ENCODE measurements around the gene MMEL1. TPM values are rescaled to one million over a fixed set of nuclear protein-coding genes. Genes with fewer than 3 reads are reported as not detected.
"Not testable (repeated sequence)": the region's sequence is repeated elsewhere in the genome, so short reads cannot be mapped to it uniquely, and the experiment has no call there.

Gene MMEL1
- 1.3 TPM for polyA plus RNA-seq (2013, experiment 1 of 4)
- 0.34 TPM for polyA plus RNA-seq (2013, experiment 2 of 4)
- 1.2 TPM for polyA plus RNA-seq (2013, experiment 3 of 4)
- 1.5 TPM for polyA plus RNA-seq (2013, experiment 4 of 4)

- WGBS, 2 experiments = 74% methylated on average over 15 to 16 of the region's 16 CpGs
These were observed at the start of gene MMEL1 for GRCh38 chr1:2632561-2633361. Gene MMEL1 (minus strand): TSS chr1:2633016. CDS start chr1:2629484, 3,532 bp downstream.

GRCh38 chr1:2676726-2677125 is 43.9 kb upstream of the MMEL1 start:
- not testable (repeated sequence) for H3K4me3 ChIP-seq (ENCODE audit: insufficient read depth, low read depth, low read length); H3K9me3 ChIP-seq (ENCODE audit: control insufficient read depth, low read length); H3K27me3 ChIP-seq (ENCODE audit: control insufficient read depth, insufficient read depth, low read length, poor library complexity, severe bottlenecking); H3K27ac ChIP-seq (ENCODE audit: insufficient read depth, low read depth, low read length, poor library complexity, severe bottlenecking); H3K36me3 ChIP-seq (ENCODE audit: control insufficient read depth, insufficient read depth, low read length); H3K4me1 ChIP-seq (ENCODE audit: control insufficient read depth, insufficient read depth, low read length)
- WGBS, 2 experiments = 20 to 60% methylated on average over 1 to 2 of the region's 10 CpGs

More at GRCh38 chr1:2632561-2633361, at the start of gene MMEL1:
- Histone ChIP-seq H3K4me1 (ENCODE audit: control insufficient read depth, insufficient read depth, low read length) (peaks cover 7% of the 10 kb centered on the region), H3K27me3 (ENCODE audit: control insufficient read depth, insufficient read depth, low read length, poor library complexity, severe bottlenecking) (peaks cover 27% of the 10 kb centered on the region), H3K27ac (ENCODE audit: insufficient read depth, low read depth, low read length, poor library complexity, severe bottlenecking) (no peak within 1 kb of the TSS), H3K36me3 (ENCODE audit: control insufficient read depth, insufficient read depth, low read length) (no peaks in the 10 kb centered on the region), H3K9me3 (ENCODE audit: control insufficient read depth, low read length) (peaks cover 4% of the 10 kb centered on the region), H3K4me3 (ENCODE audit: insufficient read depth, low read depth, low read length) (no peak within 1 kb of the TSS)

- not testable (repeated sequence) for H3K27me3 ChIP-seq (ENCODE audit: control insufficient read depth, insufficient read depth, low read length, poor library complexity, severe bottlenecking); H3K4me3 ChIP-seq (ENCODE audit: insufficient read depth, low read depth, low read length); H3K27ac ChIP-seq (ENCODE audit: insufficient read depth, low read depth, low read length, poor library complexity, severe bottlenecking); H3K36me3 ChIP-seq (ENCODE audit: control insufficient read depth, insufficient read depth, low read length); H3K4me1 ChIP-seq (ENCODE audit: control insufficient read depth, insufficient read depth, low read length); H3K9me3 ChIP-seq (ENCODE audit: control insufficient read depth, low read length)
- WGBS, 2 experiments = 56 to 57% methylated on average over 8 of the region's 11 CpGs
These were observed 38.8 kb upstream of the MMEL1 start for GRCh38 chr1:2671656-2672055.

GRCh38 chr1:2659806-2660205 is 27.0 kb upstream of the MMEL1 start:
- WGBS, 2 experiments = 58 to 65% methylated on average over 3 of the region's 8 CpGs
- not testable (repeated sequence) for H3K27ac ChIP-seq (ENCODE audit: insufficient read depth, low read depth, low read length, poor library complexity, severe bottlenecking); H3K36me3 ChIP-seq (ENCODE audit: control insufficient read depth, insufficient read depth, low read length)

GRCh38 chr1:2657909-2658308 is 25.1 kb upstream of the MMEL1 start:
- H3K9me3 ChIP-seq (ENCODE audit: control insufficient read depth, low read length); H3K4me3 ChIP-seq (ENCODE audit: insufficient read depth, low read depth, low read length); H3K36me3 ChIP-seq (ENCODE audit: control insufficient read depth, insufficient read depth, low read length); H3K27ac ChIP-seq (ENCODE audit: insufficient read depth, low read depth, low read length, poor library complexity, severe bottlenecking); H3K4me1 ChIP-seq (ENCODE audit: control insufficient read depth, insufficient read depth, low read length); H3K27me3 ChIP-seq (ENCODE audit: control insufficient read depth, insufficient read depth, low read length, poor library complexity, severe bottlenecking): not testable (repeated sequence)
- 86 to 90% methylated on average over 6 of the region's 10 CpGs for WGBS, 2 experiments

More at GRCh38 chr1:2659806-2660205, 27.0 kb upstream of the MMEL1 start:
- H3K4me3 ChIP-seq (ENCODE audit: insufficient read depth, low read depth, low read length); H3K9me3 ChIP-seq (ENCODE audit: control insufficient read depth, low read length); H3K27me3 ChIP-seq (ENCODE audit: control insufficient read depth, insufficient read depth, low read length, poor library complexity, severe bottlenecking); H3K4me1 ChIP-seq (ENCODE audit: control insufficient read depth, insufficient read depth, low read length): not testable (repeated sequence)

- H3K27me3 ChIP-seq (ENCODE audit: control insufficient read depth, insufficient read depth, low read length, poor library complexity, severe bottlenecking); H3K27ac ChIP-seq (ENCODE audit: insufficient read depth, low read depth, low read length, poor library complexity, severe bottlenecking); H3K4me1 ChIP-seq (ENCODE audit: control insufficient read depth, insufficient read depth, low read length); H3K4me3 ChIP-seq (ENCODE audit: insufficient read depth, low read depth, low read length); H3K36me3 ChIP-seq (ENCODE audit: control insufficient read depth, insufficient read depth, low read length): not testable (repeated sequence)
- H3K9me3 ChIP-seq (ENCODE audit: control insufficient read depth, low read length) = peaks cover 10% of the 10 kb centered on the region
- 65 to 67% methylated on average over 10 of the region's 12 CpGs for WGBS, 2 experiments
These were observed 24.3 kb upstream of the MMEL1 start for GRCh38 chr1:2657124-2657523.

GRCh38 chr1:2655598-2656434 is 23.0 kb upstream of the MMEL1 start:
- not testable (repeated sequence) for H3K27me3 ChIP-seq (ENCODE audit: control insufficient read depth, insufficient read depth, low read length, poor library complexity, severe bottlenecking); H3K4me1 ChIP-seq (ENCODE audit: control insufficient read depth, insufficient read depth, low read length); H3K36me3 ChIP-seq (ENCODE audit: control insufficient read depth, insufficient read depth, low read length); H3K4me3 ChIP-seq (ENCODE audit: insufficient read depth, low read depth, low read length); H3K27ac ChIP-seq (ENCODE audit: insufficient read depth, low read depth, low read length, poor library complexity, severe bottlenecking)
- peaks cover 10% of the 10 kb centered on the region for H3K9me3 ChIP-seq (ENCODE audit: control insufficient read depth, low read length)
- WGBS, 2 experiments = 53 to 54% methylated on average over 16 of the region's 16 CpGs

- not testable (repeated sequence) for H3K4me3 ChIP-seq (ENCODE audit: insufficient read depth, low read depth, low read length); H3K27me3 ChIP-seq (ENCODE audit: control insufficient read depth, insufficient read depth, low read length, poor library complexity, severe bottlenecking); H3K27ac ChIP-seq (ENCODE audit: insufficient read depth, low read depth, low read length, poor library complexity, severe bottlenecking); H3K36me3 ChIP-seq (ENCODE audit: control insufficient read depth, insufficient read depth, low read length); H3K4me1 ChIP-seq (ENCODE audit: control insufficient read depth, insufficient read depth, low read length)
- peaks cover 10% of the 10 kb centered on the region for H3K9me3 ChIP-seq (ENCODE audit: control insufficient read depth, low read length)
- 51% methylated on average over 14 of the region's 14 CpGs for WGBS, 2 experiments
These were observed 21.7 kb upstream of the MMEL1 start for GRCh38 chr1:2654443-2654948.

- H3K4me1 ChIP-seq (ENCODE audit: control insufficient read depth, insufficient read depth, low read length); H3K36me3 ChIP-seq (ENCODE audit: control insufficient read depth, insufficient read depth, low read length); H3K27ac ChIP-seq (ENCODE audit: insufficient read depth, low read depth, low read length, poor library complexity, severe bottlenecking); H3K27me3 ChIP-seq (ENCODE audit: control insufficient read depth, insufficient read depth, low read length, poor library complexity, severe bottlenecking); H3K4me3 ChIP-seq (ENCODE audit: insufficient read depth, low read depth, low read length): not testable (repeated sequence)
- peaks cover 10% of the 10 kb centered on the region for H3K9me3 ChIP-seq (ENCODE audit: control insufficient read depth, low read length)
- WGBS, 2 experiments = 51 to 52% methylated on average over 14 of the region's 14 CpGs
These were observed 21.1 kb upstream of the MMEL1 start for GRCh38 chr1:2653741-2654442.
